HFF-Myc (cell line): Measurements from ENCODE around the gene TNF.

Source experiments
- DNase-seq: peaks from one replicate; pipeline ENCODE4 v3.0.0-alpha.2; 2011; ENCODE audit warnings: low read depth; ENCODE audit errors: extremely low read depth
- H3K4me3 ChIP-seq: replicated peaks from 2 replicates; pipeline ENCODE4 v1.5.1; 2011; ENCODE audit warnings: low read depth, mild to moderate bottlenecking, control low read depth, low read length
- TF ChIP-seq, protein P1 (sequence below): IDR thresholded peaks from 2 replicates; pipeline ENCODE4 v1.5.1; 2012; ENCODE audit warnings: mild to moderate bottlenecking, low read depth, low read length, control low read depth; ENCODE audit errors: missing control alignments

TNF gene

DNA sequence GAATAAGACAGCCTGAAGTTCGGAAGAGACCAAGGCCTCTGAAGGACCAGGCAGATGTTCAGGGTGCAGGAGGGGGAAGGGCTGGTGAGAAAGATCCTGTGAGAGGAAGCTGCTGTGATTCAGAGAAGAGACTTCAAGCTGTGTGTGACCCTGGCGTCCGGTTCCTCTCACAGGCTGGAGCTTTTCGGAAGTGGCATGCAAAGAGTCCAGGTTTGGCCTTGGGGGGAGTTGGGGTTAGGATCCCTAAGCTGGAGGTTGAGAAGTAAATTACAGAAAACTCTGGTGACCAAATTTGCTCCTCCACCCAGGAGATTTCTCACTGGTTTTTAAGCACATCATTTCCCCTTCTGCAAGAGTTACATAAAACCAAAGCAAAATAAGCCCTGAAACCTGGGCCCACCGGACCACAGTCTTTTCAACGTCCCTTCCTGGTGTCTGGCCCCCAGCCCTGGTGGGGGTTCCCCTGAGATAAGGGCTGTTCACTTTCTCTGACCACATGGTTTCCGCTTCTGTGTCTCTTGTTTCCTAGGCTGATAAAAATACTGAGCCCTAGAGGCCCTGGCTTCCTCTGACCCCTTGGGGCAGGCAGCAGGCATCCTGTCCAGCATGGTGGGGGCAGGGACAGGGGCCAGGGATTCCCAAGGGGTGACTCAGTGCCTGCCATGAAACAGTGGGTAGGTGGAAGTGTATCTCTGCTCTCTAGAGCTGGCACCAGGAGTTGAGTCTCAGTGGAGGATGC lies 15.2 kb upstream of the TNF start:
- no peak for DNase-seq
- no peak overlapping the region for H3K4me3 ChIP-seq
- TF ChIP-seq, protein P1, sequence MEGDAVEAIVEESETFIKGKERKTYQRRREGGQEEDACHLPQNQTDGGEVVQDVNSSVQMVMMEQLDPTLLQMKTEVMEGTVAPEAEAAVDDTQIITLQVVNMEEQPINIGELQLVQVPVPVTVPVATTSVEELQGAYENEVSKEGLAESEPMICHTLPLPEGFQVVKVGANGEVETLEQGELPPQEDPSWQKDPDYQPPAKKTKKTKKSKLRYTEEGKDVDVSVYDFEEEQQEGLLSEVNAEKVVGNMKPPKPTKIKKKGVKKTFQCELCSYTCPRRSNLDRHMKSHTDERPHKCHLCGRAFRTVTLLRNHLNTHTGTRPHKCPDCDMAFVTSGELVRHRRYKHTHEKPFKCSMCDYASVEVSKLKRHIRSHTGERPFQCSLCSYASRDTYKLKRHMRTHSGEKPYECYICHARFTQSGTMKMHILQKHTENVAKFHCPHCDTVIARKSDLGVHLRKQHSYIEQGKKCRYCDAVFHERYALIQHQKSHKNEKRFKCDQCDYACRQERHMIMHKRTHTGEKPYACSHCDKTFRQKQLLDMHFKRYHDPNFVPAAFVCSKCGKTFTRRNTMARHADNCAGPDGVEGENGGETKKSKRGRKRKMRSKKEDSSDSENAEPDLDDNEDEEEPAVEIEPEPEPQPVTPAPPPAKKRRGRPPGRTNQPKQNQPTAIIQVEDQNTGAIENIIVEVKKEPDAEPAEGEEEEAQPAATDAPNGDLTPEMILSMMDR = no peak

DNA sequence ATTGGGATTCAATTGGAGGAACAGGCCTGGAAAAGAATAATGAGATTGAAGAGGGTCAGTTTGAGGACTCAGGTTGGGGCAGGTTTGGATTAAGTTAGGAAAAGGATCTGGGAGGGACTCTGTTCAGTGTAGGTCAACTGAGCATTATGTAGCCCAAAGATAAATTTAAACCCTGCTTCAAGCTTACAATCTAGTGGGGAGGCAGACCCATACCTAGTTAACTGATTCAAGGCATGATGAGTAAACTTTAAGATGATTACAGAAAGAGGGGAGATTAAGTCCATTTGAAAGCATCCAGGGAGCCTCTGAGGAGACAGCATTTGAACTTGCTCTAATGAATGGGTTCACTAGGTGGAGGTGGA lies 14.7 kb upstream of the TNF start:
- H3K4me3 ChIP-seq = no peak overlapping the region
- DNase-seq = no peak
- TF ChIP-seq, protein P1 = no peak

DNA sequence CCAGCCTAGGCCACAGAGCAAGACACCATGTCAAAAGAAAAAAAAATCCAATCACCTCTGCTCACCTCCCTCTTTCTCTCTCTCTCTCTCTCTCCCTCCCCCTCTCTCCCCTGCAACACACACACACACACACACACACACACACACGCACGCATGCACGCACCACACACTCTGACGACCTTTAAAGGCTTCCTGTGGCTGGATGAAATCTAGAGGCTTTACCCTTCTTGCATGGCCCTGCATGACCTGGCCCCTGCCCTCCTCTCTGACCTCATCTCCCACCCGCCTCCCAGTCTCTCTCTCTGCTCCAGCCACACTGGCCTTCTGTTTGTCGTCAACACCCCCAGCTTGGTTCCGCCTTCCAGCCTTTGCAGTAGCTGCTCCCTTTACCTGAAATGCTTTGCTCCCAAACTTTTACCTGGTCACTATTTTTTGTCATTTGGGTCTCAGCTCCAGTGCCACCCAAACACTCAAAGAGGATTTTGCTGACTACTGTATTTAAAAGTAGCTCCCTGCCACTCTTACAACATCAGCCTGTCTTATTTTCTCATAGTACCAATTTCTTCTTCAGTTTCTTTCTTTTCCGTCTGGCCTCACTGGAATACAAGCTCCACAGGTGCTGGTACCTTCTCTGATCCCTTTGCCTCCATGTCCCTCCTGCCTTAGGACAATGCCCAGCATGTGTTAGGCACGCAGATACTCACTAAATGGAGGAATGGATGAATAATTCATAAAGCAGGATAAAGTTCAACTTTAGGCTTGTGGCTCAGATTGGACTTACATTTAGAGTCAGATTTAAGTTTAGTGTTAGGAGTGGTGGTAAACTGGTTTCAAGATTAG lies 7.6 kb upstream of the TNF start:
- no peak overlapping the region for H3K4me3 ChIP-seq
- TF ChIP-seq, protein P1 = no peak
- no peak for DNase-seq

DNA sequence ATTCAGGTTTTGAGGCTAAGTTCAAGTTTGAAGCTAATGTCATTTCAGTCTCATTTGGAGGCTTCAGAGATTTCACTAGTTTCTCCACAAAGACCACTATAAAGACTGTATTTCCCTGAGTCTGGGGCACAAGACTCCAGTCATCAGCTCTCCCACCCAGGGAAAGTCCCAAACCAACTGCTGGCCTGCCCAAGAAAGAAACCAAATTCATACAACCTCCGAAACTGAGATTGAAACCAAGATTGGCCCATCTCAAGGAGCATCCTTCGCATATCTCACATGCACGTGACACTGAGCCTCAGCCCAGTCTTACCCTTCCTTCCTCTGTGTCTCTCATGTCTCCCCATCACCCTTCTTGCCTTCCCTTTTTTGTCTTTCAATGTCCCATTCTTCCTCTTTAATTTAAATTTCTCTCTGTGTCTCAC lies 6.8 kb upstream of the TNF start:
- H3K4me3 ChIP-seq = no peak overlapping the region
- no peak for DNase-seq
- TF ChIP-seq, protein P1 = no peak

DNA sequence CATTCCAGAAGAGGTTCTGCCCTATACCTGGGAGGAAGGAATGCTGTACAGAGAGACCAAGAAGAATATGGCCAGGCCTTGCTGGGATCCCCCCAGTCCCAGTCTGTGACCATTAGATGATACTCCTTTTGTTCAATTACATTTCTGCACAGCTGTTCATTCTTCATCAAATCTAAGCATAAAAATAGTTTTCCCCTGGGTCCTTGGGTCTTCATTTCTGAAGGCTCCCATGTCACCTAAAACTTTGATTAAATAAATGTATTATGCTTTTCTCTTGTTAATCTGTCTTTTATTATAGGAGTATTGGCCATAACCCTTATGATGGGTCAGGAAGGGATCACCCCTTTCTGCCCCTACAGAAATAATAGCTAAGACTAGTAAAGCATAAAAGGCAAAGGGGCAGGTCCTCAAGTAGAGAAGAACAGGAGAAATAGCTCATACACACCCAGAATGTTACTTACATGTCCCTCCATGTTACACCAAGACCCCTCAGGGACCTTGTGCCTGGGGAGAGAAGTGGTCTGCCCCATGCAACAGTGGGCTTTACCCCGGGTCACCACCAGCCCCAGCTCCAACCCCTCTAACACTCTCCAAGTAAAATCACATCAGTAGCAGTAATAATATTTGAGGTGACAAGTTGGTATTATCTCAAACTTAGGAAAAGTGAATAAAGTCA lies 5.4 kb upstream of the TNF start:
- TF ChIP-seq, protein P1 = no peak
- no peak overlapping the region for H3K4me3 ChIP-seq
- no peak for DNase-seq

DNA sequence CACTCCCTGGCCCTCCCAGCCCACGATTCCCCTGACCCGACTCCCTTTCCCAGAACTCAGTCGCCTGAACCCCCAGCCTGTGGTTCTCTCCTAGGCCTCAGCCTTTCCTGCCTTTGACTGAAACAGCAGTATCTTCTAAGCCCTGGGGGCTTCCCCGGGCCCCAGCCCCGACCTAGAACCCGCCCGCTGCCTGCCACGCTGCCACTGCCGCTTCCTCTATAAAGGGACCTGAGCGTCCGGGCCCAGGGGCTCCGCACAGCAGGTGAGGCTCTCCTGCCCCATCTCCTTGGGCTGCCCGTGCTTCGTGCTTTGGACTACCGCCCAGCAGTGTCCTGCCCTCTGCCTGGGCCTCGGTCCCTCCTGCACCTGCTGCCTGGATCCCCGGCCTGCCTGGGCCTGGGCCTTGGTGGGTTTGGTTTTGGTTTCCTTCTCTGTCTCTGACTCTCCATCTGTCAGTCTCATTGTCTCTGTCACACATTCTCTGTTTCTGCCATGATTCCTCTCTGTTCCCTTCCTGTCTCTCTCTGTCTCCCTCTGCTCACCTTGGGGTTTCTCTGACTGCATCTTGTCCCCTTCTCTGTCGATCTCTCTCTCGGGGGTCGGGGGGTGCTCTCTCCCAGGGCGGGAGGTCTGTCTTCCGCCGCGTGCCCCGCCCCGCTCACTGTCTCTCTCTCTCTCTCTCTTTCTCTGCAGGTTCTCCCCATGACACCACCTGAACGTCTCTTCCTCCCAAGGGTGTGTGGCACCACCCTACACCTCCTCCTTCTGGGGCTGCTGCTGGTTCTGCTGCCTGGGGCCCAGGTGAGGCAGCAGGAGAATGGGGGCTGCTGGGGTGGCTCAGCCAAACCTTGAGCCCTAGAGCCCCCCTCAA lies 3.1 kb upstream of the TNF start, which contains the start of gene LTA:
Gene LTA (plus strand): TSS at position 249 of the 871 bp plus-strand sequence. CDS start 454 bp downstream, at position 703.
- no peak within 1 kb of the TSS for H3K4me3 ChIP-seq
- TF ChIP-seq, protein P1 = no peak

More for the DNA sequence above, 3.1 kb upstream of the TNF start, which contains the start of gene LTA:
- DNase-seq = no peak
